Sigmoid colon (tissue), 4 donors: Measurements from ENCODE around the gene PELI2.

Experiments
- CTCF ChIP-seq, 4 experiments: fragments of 450-650 bp in 3 of 4; fragments of 200-600 bp in 1 of 4; IDR thresholded peaks; one replicate each; pipeline ENCODE4 v1.5.1; 2016 to 2019; ENCODE audit warnings: antibody characterized with exemption in 4 of 4, mild to moderate bottlenecking in 3 of 4, moderate library complexity in 2 of 4
- POLR2A ChIP-seq, 2 donors: fragments of 450-650 bp; IDR thresholded peaks; one replicate each; pipeline ENCODE4 v1.6.1; 2016; ENCODE audit warnings: antibody characterized with exemption in 2 of 2, mild to moderate bottlenecking in 2 of 2, moderate library complexity in 2 of 2
- POLR2AphosphoS5 ChIP-seq, 4 donors: sonication (generic); formaldehyde crosslinking; IDR thresholded peaks; one replicate each; pipeline ENCODE4 v1.6.1; 2017; ENCODE audit warnings: antibody characterized with exemption in 4 of 4

GRCh38 chr14:56181681-56182085 lies 63.5 kb downstream of the PELI2 start:
- no peak for TF ChIP-seq CTCF (IDR thresholded peaks at IDR 0.05)
- no peak for TF ChIP-seq POLR2AphosphoS5 (IDR thresholded peaks at IDR 0.05)
- no peak for TF ChIP-seq POLR2A (IDR thresholded peaks at IDR 0.05)
